Bronchus fibroblast of lung (primary cell): ENCODE measurements around the gene TBCA. TPM values are rescaled to one million over a fixed set of nuclear protein-coding genes. Genes with fewer than 3 reads are reported as not detected.

Experiments
- total RNA-seq: library from RNA; depleted of rRNA; stranded (reverse); fragments of >200 nt; gene quantifications from 2 replicates; pipeline ENCODE4 v1.2.3, GENCODE V29; 2015

The TBCA gene
- total RNA-seq, result 121 and 214 TPM in 2 replicates

DNA sequence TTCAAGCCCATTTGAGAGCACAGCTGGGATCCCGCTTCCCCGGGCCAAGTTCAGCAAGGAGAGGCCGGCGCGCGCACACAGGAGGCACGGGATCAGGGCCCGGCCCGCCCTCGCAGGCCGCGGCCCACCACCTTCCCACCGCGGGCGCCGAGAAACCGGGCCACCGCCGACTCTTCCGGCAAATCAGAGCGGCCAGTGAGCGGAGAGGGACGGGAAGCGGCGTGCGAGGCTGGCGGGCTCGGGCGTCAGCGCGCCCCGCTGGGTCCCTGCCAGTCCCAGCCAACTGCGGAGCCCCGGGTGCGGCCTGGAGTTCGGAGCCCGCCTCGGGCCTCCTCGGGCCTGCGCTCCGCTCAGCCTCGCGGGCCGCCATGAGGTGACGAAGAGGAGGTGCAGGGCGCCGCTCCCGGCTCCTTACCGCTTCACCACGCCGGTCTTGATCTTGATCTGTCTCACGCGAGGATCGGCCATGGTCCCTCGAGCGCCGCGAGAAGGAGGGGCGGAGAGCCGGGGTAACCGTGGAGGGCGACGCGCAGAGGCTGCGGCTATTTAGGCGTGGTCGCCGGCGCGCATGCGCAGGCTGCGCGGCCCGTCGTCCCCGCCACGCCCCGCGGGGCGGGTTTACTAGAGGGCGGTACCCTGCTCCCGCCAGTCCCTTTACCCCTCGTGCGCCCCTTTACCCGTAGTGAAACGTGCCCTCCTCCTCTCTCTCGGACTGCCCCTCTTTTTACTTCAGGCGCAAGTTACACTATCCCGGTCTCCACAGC, at the start of gene TBCA:
TBCA (minus strand) TSS at position 550 of the 764 bp plus-strand sequence; CDS start at position 468, 82 bp downstream.

Other genes with a start within 250 kb of the TBCA start
- gene OTP, start 137.6 kb downstream of the TBCA start, total RNA-seq, result not detected in 2 replicates